ENCODE results near the gene WASL. TPM values are rescaled to one million over a fixed set of nuclear protein-coding genes. Genes with fewer than 3 reads are reported as not detected.

WASL gene
- polyA plus RNA-seq, 1 donor (not counting 4 experiments of a cell fraction or from before 2014, with no cell fraction given), result 17.5 TPM

GRCh38 chr7:123645516-123645915 is 103.3 kb downstream of the WASL start:
- FAIRE-seq (no peak), DNase-seq (ENCODE audit: low read depth, low spot score) (no peak)
- dilution Hi-C loops (cut with MboI; ENCODE audit: extremely low pct_ligation_motif_present, low sequenced_read_pairs), result no loop called here
- Histone ChIP-seq H3K36me3 (ENCODE audit: control insufficient read depth in 2 of 2, extremely low read depth in 1 of 2, insufficient read depth in 2 of 2, low read length in 2 of 2) (no peaks in the 10 kb centered on the region), H4K20me1 (ENCODE audit: control insufficient read depth, extremely low read depth, insufficient read depth, low read length) (no peaks in the 10 kb centered on the region), H3K4me2 (ENCODE audit: control insufficient read depth, extremely low read depth, insufficient read depth, low read depth, low read length) (no peak overlapping the region), H3K4me3 (ENCODE audit: control insufficient read depth in 2 of 3, extremely low read depth in 1 of 3, insufficient read depth in 2 of 3, low read depth in 1 of 3, low read length in 3 of 3) (no peak overlapping the region), H3K4me1 (ENCODE audit: control insufficient read depth, extremely low read depth, insufficient read depth, low read length) (peaks cover 28% of the 10 kb centered on the region), H3K27ac (ENCODE audit: control insufficient read depth, insufficient read depth, low read length) (no peak overlapping the region), H2AFZ (ENCODE audit: control insufficient read depth, low read length) (no peak overlapping the region), H3K9ac (ENCODE audit: control insufficient read depth, extremely low read depth, insufficient read depth, low read length) (no peak overlapping the region), H3K9me1 (ENCODE audit: control insufficient read depth, extremely low read depth, insufficient read depth, low read length) (no peaks in the 10 kb centered on the region), H3K27me3 (ENCODE audit: control insufficient read depth, extremely low read depth, insufficient read depth, low read length) (no peaks in the 10 kb centered on the region), H3K9me3 (ENCODE audit: control insufficient read depth, low read depth, low read length) (no peaks in the 10 kb centered on the region), H3K79me2 (ENCODE audit: control insufficient read depth, insufficient read depth, low read length) (no peaks in the 10 kb centered on the region)
- TF ChIP-seq, protein P1, sequence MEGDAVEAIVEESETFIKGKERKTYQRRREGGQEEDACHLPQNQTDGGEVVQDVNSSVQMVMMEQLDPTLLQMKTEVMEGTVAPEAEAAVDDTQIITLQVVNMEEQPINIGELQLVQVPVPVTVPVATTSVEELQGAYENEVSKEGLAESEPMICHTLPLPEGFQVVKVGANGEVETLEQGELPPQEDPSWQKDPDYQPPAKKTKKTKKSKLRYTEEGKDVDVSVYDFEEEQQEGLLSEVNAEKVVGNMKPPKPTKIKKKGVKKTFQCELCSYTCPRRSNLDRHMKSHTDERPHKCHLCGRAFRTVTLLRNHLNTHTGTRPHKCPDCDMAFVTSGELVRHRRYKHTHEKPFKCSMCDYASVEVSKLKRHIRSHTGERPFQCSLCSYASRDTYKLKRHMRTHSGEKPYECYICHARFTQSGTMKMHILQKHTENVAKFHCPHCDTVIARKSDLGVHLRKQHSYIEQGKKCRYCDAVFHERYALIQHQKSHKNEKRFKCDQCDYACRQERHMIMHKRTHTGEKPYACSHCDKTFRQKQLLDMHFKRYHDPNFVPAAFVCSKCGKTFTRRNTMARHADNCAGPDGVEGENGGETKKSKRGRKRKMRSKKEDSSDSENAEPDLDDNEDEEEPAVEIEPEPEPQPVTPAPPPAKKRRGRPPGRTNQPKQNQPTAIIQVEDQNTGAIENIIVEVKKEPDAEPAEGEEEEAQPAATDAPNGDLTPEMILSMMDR (optimal IDR thresholded peaks at IDR 0.05 in 1 of 3, IDR thresholded peaks at IDR 0.05 in 1 of 3, conservative IDR thresholded peaks at IDR 0.05 in 1 of 3; ENCODE audit: extremely low read depth in 1 of 3, insufficient read depth in 2 of 3, low read length in 3 of 3), result no peak
- no peak for TF ChIP-seq EZH2 (IDR thresholded peaks at IDR 0.05; ENCODE audit: low read length)

DNA sequence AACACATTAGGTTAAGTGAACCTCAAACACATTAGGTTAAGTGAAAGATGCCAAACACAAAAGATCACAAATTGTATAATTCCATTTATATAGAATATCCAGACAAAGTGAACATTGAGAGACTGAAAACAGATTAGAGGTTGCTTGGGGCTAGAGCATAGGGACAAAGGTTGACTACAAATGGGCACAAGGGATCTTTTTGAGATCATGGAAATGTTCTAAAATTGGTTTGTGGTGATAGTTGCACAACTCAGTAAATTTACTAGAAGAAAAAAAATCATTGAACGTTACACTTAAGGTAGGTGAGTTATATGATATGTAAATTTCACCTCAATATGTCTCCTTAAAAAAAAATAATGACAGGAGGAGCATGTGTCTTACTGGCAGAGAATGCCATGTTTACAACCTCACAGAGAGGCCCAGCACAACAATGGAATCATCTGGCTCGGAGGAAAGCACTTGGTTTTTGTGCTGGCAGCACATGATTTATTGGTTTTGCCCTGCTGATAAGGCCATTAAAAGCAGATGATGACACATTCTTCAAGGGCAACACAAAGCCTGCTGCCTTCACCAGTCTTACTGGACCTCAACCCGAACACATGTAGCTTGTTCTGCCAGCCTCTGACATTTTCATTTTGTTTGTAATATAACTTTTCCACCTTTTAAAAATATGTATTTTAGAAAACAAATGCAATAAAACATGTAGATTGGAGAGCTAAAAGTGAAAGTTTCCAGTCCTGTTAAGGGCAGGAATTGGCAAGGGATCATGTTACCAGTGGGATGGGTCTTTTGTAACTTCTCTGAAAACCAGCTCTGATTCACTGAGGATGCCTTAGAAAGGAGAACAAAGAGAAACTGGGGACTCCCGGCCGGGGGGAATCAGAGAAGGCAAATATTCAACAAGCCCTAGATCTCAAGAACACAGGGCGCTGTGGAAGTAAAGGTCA is 105.0 kb downstream of the WASL start:
- dilution Hi-C loops (cut with MboI; ENCODE audit: extremely low pct_ligation_motif_present, low sequenced_read_pairs), result no loop called here
- DNase-seq (ENCODE audit: low read depth, low spot score) (no peak), FAIRE-seq (no peak)
- Histone ChIP-seq H3K36me3 (ENCODE audit: control insufficient read depth in 2 of 2, extremely low read depth in 1 of 2, insufficient read depth in 2 of 2, low read length in 2 of 2) (no peaks in the 10 kb centered on the region), H3K4me1 (ENCODE audit: control insufficient read depth, extremely low read depth, insufficient read depth, low read length) (peaks cover 22% of the 10 kb centered on the region), H3K79me2 (ENCODE audit: control insufficient read depth, insufficient read depth, low read length) (no peaks in the 10 kb centered on the region), H3K9me1 (ENCODE audit: control insufficient read depth, extremely low read depth, insufficient read depth, low read length) (no peaks in the 10 kb centered on the region), H2AFZ (ENCODE audit: control insufficient read depth, low read length) (peak overlapping the region; percentile 9), H3K4me2 (ENCODE audit: control insufficient read depth, extremely low read depth, insufficient read depth, low read depth, low read length) (peak overlapping the region; percentile 53), H3K27ac (ENCODE audit: control insufficient read depth, insufficient read depth, low read length) (no peak overlapping the region), H3K9ac (ENCODE audit: control insufficient read depth, extremely low read depth, insufficient read depth, low read length) (no peak overlapping the region), H4K20me1 (ENCODE audit: control insufficient read depth, extremely low read depth, insufficient read depth, low read length) (no peaks in the 10 kb centered on the region), H3K9me3 (ENCODE audit: control insufficient read depth, low read depth, low read length) (no peaks in the 10 kb centered on the region), H3K4me3 (ENCODE audit: control insufficient read depth in 2 of 3, extremely low read depth in 1 of 3, insufficient read depth in 2 of 3, low read depth in 1 of 3, low read length in 3 of 3) (peak overlapping the region in 1 of 3 experiments; percentile 31), H3K27me3 (ENCODE audit: control insufficient read depth, extremely low read depth, insufficient read depth, low read length) (no peaks in the 10 kb centered on the region)
- TF ChIP-seq, protein P1 (optimal IDR thresholded peaks at IDR 0.05 in 1 of 3, IDR thresholded peaks at IDR 0.05 in 1 of 3, conservative IDR thresholded peaks at IDR 0.05 in 1 of 3; ENCODE audit: extremely low read depth in 1 of 3, insufficient read depth in 2 of 3, low read length in 3 of 3), result no peak
- TF ChIP-seq EZH2 (IDR thresholded peaks at IDR 0.05; ENCODE audit: low read length), result no peak
